HG03442 (cell line): ENCODE measurements around the gene THSD7B.

Experiments used
- ATAC-seq: cut with Tn5 transposase; IDR thresholded peaks from one replicate; pipeline ENCODE4 v1.9.1; 2021; ENCODE audit warnings: mild to moderate bottlenecking, moderate library complexity; ENCODE audit not compliant: unreplicated experiment

The THSD7B gene

DNA sequence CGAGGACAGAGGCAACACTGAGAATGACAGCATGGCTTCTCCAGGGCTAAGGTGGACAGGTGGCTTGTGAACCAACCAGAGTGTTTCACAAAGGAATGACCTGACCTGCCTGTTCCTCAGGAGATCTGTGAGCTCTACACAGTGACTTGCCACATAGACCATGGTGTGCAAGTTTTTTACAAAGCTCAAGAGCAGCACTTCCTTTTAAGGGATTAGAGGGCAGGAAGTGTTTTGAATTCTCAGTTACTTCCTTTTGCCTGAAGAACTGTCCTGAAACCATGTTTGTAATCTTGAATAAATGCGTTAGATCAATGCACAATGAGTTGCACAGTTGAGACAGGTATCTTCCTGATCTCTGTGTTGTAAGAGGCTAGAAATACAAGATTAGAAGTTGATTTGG is 421.9 kb downstream of the THSD7B start:
- no peak for ATAC-seq

DNA sequence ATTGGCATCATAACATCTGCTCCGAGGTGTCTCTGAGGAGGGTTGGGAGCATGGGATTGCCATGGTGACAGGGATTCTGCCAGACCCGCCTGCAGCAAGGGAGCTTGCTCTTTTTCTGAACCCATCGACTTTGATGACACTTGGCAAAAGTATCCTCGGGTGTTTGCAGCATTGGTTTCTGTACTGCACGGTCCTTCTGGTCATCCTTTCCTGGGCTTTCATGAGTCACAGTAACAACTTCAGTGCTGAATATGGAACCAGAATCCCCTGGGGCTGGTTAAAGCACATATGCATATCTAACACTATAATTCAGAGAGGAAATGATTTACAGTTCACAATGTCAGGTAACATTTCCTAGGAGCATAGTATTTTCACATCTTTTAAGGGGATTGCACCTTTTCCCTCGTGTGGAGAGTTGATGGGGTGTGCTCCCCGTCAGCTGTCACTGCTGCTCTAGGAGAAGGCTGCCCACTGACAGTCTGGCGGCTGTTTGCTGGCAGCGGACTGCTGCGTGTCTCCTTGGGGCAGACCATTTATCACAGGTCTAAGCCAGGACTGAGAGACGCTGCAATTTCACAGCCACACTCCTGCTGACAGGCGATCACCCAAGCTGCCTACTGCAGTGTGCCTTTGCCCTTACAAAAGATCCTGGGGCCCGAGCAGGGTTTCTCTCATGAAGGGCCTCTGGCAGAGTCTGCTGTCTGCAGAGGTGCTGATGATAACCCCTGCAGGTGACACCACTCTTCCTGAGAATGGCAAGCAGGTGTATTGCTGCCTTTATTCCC is 425.3 kb downstream of the THSD7B start:
- ATAC-seq: no peak

DNA sequence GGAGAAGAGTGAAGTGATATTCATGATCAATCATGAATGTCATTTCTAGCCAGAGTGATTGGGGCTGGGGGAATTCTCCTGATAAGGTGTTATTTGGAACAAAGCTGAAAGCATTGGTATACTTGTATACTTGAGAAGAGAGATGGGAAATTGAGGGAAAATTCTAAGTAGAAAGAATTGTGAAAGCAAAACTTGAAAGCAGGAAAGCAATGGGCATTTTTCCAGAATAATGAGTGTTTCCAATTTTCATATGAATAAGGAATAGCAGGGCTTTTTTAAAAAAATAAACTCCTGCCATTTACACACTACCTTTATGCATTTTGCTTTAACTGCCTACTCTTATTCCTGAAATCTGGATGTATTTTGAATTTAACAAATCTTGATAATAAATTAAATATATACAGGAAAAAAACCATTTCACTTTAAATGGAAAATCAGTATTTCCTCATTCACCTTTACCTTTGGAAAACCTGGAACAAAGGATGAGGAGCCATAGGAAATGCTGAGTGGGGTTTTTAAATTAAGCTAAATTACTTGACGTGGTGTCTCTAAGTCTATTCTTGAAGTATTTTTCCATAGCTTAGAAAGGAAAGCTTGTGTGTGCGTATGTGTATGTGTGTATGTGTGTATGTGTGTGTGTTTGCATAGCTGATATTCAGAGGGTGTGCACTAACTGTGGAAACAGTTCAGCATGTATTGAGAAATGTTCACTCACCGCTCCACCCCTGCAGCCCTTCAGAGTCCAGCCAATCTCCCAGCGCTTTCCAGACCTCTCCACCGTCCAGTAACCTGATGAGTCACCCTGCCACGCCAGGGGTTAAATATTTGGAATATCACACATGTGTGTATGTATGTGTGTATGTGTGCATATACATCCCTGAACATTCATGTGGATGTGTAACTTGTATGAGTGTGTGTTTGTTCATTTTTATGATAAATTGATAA is 427.3 kb downstream of the THSD7B start:
- ATAC-seq: no peak

DNA sequence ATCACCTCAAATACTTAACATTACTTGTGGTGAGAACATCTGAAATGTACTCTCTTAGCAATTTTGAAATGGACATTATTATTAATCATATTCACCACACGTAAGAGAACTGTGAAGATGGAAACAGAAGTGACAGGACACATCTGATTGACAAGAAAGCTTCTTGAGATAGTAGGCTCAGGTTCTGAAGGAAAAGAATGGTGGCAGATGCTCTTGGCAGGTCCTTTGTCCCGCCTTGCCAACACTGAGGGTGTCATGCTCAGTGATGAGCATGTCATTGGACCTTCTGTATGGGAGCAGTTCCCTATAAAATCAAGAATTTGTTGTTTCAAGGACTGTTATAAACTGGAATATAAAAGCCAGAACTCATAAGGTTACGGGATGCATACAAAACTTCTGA is 428.1 kb downstream of the THSD7B start:
- ATAC-seq: no peak

DNA sequence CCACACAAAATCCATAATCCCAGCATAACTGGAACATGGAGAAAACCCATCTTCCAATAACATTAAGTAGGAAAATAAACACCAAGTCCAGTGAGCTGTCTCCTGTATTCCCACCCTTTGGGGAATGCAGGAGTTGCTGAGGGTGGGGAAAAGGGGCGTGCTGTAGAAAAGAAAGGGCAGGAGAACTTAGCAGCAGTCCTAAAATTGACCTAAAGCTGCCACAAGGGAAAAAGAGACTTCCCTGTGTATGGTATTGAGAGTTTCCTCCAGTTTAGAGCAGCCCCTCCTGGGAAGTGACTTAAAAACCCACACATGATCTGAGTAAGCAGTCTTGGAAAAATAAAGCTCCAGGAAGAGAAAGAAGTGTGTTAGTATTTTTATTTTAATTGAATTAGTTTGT is 428.8 kb downstream of the THSD7B start:
- ATAC-seq: no peak

DNA sequence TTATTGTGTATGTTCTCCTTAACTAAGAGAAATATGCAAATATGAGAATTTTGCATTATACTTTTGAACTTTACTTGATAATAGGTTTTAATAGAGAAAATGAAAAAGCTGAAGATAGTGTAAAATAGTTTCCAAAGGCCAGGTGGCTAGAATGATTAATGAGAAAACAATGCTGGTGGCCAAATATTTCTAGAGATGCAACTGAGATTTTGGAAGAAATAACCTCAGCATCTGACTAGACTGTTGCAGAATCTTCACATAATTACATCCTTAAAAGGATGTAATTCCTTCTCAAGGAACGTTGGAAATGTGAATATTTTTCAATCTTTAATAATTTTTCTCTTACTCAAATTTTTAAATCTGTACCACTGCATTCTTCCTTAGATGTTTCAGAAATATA is 434.4 kb downstream of the THSD7B start:
- ATAC-seq: no peak

DNA sequence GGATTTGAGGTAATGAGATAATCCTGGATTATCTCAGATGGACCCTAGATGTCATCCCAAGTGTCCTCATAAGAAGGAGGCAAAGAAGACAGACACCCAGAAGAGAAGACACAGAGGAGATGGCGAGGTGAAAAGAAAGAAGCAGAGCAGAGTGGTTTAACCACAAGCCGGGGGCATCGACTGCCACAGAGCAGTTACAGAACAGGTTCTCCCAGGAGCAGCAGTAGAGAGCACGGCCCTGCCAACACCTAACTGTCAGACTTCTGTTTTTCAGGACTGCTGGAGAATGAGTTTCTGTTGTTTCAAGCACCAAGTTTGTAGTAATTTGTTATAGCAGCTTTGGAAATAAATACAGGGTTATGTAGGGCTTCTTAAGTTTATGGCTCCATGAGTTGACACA is 437.0 kb downstream of the THSD7B start:
- no peak for ATAC-seq

DNA sequence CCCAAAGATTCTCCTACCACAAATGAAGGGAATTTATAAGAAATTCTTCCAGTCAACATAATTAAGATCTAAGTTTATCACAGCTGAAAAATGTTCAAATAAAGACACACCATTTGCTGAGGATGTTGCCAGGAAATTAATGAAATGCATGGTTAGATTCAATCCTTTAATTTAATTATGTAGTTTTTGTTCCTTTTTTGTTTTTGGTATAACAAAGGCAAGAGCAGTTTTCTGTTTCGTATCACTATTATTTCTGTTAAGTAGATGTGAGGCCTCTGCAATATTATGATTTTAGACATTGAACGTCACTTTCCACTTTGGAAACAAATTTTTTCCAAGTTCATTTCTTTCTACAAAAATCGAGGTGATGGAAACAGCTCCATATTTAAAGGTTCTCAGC is 440.0 kb downstream of the THSD7B start:
- ATAC-seq: no peak

DNA sequence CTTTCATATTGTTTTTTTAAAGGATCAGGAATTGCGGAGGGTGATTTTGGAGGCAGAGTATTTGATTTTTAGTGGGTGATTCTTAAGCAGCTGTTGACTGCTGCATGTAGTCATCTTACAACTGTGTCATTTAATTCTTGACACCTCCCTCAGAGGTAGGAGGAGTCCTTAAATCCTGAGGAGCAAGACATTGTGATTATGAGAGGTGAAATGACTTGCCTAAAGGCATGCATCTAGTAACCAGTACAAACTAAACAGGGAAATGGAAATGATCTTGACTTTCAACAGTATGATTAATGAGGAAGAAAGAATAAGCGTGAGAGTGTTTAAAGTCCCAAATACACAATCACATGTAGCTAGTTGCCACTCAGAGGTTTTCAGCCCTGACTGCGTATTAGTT is 440.7 kb downstream of the THSD7B start:
- no peak for ATAC-seq

DNA sequence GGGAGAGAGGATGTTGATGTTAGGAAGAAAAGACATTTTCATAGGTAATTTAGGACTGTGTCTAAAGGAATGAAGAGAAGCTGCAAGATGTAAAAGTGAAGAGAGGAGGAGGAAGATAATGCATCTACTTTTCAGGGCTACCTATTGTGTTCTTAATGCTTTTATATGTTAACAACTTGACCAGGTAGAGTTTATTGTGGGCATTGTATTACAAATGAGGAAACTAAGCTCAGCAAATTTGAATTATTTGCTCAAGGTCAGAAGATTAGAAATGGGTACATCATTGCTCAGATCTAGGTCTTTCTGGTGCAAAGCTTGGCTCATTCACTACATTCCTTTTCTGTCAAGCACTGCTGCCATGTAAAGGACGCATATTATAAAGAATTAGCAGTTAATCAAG is 441.7 kb downstream of the THSD7B start:
- no peak for ATAC-seq

DNA sequence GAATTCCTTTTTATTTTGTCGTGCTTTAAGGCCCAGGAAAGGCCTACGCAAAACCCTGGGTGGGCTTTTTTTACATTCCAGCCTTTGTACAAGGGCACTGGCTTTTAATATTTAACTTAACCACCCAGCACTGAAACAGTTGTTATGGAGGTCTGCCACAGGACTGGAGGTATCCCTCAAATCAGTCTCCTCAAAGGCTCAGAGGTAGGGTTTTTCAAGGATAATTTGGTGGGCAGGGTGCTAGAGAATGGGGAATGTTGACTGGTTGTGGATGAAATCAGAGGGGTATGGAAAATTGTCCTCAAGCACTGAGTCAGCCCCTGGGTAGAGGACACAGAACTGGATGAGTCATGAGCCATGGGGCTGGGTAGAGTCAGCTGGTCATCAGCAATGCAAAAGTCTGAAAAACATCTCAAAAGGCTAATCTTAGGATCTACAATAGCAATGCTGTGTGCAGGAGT is 443.1 kb downstream of the THSD7B start:
- no peak for ATAC-seq

DNA sequence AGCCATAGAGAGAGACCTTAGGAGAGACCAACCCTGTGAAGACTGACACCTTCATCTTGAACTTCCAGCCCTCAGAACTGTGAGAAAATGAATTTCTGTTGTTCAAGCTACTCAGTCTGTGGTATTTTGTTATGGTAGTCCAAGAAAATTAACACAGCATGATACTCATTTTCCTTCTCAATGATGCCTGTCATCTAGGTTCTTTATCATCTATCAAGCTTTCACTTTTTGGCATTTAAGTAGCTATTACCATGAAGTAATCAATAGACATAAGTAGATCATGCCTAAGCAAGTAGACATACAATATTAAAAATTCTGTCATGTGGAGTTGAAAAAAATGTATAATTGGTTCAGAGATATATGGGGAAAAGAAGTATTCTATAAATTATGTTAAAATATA is 444.7 kb downstream of the THSD7B start:
- ATAC-seq: no peak

DNA sequence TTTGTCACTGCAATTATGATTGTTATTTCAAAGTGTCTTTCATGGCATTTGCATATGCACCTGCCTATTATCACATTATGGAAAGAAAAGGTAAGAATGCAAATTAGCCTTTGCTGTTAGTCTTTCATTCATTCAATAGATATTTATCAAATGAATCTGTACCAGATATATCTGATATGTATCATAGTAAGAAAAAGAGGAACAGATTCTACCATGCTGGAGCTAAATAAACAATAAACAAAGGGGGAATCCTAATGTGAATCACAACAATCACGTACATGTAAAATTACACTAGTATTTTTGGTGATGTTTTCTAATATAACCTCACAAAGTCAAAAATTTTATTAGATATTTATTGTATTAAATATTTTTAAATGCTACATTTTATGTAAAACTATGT is 446.4 kb downstream of the THSD7B start:
- no peak for ATAC-seq

DNA sequence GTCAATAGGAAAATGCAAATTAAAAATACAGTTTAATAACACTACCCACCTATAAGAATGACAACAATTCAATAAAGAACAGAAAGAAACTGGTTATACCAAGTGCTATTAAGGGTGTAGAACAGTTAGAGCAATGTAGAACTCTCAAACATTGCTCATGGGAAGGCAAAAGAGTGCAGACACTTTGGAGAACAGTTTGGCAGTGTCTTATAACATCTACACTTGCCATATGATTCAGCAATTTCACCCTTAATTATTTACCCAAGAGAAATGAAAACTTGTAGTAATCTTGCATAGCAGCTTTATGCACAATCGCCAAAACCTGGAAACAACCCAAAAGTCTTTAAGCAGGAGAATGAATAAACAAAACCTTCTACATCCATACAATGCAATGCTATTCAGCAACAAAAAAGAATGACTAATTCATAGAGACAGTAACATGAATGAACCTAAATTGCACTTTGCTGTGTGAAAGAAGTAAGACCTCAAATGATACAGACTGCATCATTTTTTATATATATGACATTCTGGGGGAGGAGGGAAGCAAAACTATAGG is 455.2 kb downstream of the THSD7B start:
- no peak for ATAC-seq

DNA sequence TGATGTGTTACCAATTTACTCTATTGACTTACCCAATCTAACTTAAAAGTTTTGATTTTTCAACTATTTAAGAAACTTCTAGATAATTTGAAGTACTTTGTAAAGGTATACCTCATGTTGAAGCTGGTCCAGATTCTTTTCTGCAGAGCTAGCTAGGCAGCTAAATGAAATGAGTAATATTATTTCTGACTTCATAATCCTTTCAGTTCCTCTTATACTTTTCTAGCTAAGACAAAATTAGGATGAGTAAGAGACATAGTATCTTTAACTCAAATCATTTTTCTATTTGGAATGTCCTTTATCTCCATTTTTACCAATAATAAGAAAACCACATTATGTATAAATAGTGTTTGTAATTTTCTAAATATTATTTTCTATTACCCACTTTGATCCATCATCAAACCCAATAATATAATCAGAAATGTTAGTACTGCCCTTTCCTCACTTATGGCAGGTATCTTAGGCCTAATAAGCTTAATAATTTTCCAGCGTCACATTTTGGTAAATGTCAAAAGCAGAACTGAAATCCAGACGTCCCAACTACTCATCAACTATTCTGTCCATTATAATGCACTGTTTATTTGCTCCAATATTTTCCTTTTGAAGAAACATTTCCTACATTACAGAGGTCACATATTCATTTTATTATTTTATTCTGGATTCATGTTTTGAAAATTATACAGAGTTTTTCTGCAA is 456.6 kb downstream of the THSD7B start:
- peak; percentile 70 for ATAC-seq

DNA sequence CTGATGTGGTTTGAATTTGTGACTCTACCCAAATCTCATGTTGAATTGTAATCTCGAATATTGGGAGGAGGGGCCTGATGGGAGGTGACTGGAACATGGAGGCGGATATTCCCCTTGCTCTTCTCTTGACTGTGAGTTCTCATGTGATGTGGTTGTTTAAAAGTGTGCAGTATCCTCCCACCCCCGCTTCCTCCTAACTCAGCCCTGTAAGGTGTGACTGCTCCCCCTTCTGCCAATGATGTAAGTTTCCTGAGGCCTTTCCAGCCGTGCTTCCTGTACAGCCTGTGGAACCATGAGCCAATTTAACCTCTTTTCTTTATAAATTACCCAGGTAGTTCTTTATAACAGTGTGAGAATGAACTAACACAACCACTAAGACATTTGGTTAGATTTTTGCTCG is 458.4 kb downstream of the THSD7B start:
- ATAC-seq: no peak

DNA sequence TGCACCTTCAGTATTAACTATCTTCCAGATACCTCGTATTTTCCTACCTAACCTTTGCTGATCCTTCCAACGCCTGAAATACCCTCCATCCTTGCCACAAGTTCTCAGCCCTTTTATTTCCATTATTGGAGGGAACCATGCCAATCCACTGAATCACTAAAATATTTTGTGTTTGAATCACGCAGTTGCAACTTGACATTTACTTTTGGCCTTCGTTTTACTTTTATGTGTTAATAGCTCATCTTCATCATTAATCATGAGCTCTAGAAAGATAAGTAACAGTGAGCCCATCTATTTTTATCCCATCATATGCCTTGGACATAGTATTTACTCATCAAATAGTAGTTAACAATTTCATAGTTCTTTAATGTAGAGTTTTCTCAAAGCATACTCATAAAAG is 463.2 kb downstream of the THSD7B start:
- no peak for ATAC-seq

DNA sequence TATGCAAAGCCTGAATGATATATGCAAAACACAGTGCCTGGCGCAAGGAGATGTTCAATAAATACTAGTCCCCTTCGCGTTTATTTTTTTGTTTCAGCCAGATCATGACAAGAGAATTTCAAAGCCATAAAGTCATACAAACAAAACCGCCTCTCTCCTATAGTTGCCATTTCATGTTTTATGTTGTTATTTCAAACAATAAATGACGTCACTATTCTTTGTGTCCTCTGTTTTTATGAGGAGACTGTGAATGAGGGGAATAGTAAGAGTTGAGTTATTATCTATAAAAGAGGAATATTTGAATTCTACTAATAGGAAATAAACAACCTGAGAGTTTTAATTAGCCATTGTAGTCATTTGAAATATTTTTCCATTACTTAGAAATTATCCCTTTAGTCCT is 464.5 kb downstream of the THSD7B start:
- ATAC-seq: no peak

DNA sequence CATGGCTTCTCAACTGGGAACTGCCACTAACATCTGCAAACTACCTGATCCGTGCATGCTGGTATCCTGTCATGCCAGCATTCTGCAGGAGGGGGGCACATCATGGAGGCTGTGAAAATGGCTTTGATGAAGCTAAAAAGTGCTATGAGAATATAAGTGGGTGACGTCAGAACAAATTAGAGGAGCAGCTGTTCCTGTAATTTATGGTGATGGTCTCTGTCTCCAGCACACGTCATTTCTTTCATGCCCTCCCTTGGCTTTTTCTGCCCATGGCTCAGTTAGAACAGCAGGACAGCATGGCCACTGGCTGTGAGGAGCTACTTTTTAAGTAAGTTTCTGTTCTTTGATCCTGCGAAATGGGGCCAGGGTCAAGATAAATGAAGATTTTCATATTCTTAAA is 466.3 kb downstream of the THSD7B start:
- no peak for ATAC-seq

DNA sequence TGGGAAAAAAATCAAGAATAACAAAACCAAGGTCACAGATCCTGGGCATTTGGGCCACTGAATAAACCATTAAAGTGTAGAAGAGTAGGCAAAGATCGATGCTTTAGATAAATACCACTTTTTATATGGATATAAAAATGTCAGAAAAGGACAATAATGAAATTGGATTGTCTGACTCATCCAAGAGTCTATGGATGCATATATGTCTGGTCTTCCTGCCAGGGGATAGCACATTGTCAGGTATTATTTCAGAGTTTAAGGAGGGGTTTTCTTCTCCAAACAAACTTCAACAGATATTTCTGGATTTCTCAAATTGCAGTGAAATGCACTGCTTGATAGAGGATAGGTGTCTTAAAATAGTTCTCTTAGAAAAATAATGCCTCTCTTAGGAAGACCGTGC is 466.7 kb downstream of the THSD7B start:
- no peak for ATAC-seq

DNA sequence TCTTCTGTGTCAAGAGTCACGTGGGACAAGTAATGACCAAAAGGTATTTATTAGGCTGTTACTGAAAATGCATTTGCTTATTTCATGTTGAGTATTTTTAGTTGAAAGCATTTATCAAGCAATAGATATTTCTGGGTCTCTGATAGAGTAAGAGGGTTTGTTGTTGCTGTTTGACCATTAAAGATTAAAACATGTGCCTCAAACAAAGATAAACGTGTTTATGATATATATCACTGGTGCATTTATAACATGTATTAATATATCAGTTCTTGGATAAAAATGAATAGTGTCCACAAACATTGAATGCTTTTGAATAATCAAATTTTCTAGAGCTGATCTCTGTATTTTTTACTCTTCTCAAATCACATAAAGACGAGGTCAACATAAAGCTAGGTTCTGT is 467.7 kb downstream of the THSD7B start:
- ATAC-seq: no peak
